SH-SY5Y (cell line): ENCODE results near the gene CSPG4.

Experiments
- GATA2 ChIP-seq: IDR thresholded peaks from 2 replicates; pipeline ENCODE4 v1.6.1; 2011; ENCODE audit warnings: mild to moderate bottlenecking, low read depth, low read length
- GATA3 ChIP-seq: IDR thresholded peaks from 2 replicates; pipeline ENCODE4 v1.6.1; 2011; ENCODE audit warnings: low read depth, mild to moderate bottlenecking, low read length, moderate library complexity

- no peak for TF ChIP-seq GATA2
- no peak for TF ChIP-seq GATA3
Measured at GRCh38 chr15:75659928-75660645, 52.6 kb downstream of the CSPG4 start.
